OCI-LY1 (cell line): Measurements from ENCODE around the gene CTNNA2.

Source experiments
- EZH2 ChIP-seq: fragments of 200-600 bp; sonication (generic), shearing (Covaris generic); IDR thresholded peaks from 2 replicates; pipeline ENCODE4 v1.8.0; 2017; ENCODE audit warnings: borderline replicate concordance, mixed run types, mild to moderate bottlenecking, antibody characterized with exemption, low read length, moderate library complexity, mixed read lengths
- TF ChIP-seq, protein P1 (sequence below): fragments of 200-600 bp; sonication (generic), shearing (Covaris generic); IDR thresholded peaks from 2 replicates; pipeline ENCODE4 v1.5.1; 2017; ENCODE audit warnings: mild to moderate bottlenecking, antibody characterized with exemption, low read length, moderate library complexity, mixed read lengths

DNA sequence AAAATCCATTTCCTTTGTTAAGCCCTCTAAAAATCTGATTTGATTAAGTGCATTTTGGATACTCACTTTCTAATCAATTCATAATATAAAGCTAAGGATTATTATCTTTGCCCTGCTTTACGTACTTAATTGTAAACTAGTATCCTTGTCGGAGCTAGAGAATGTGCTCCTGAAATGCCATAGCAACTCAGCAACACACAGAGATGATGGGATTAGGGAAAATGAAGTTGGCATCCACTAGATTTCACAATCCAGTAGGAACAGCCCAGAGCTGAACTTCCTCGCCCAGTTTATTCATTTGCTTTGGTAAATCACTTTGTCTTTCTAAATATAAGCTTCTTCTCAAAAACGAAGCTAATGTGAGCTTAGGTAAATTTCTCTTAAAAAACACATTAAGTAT, 386.3 kb downstream of the CTNNA2 start:
- TF ChIP-seq, protein P1, sequence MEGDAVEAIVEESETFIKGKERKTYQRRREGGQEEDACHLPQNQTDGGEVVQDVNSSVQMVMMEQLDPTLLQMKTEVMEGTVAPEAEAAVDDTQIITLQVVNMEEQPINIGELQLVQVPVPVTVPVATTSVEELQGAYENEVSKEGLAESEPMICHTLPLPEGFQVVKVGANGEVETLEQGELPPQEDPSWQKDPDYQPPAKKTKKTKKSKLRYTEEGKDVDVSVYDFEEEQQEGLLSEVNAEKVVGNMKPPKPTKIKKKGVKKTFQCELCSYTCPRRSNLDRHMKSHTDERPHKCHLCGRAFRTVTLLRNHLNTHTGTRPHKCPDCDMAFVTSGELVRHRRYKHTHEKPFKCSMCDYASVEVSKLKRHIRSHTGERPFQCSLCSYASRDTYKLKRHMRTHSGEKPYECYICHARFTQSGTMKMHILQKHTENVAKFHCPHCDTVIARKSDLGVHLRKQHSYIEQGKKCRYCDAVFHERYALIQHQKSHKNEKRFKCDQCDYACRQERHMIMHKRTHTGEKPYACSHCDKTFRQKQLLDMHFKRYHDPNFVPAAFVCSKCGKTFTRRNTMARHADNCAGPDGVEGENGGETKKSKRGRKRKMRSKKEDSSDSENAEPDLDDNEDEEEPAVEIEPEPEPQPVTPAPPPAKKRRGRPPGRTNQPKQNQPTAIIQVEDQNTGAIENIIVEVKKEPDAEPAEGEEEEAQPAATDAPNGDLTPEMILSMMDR: no peak
- TF ChIP-seq EZH2: no peak
